ENCODE results near the gene APEH. TPM values are rescaled to one million over a fixed set of nuclear protein-coding genes. Genes with fewer than 3 reads are reported as not detected.

APEH gene
- total RNA-seq, 3 donors from 2014 or later (not counting 1 experiment from before 2014, with no cell fraction given), result 62.8 to 95.7 (median 77.5) TPM

DNA sequence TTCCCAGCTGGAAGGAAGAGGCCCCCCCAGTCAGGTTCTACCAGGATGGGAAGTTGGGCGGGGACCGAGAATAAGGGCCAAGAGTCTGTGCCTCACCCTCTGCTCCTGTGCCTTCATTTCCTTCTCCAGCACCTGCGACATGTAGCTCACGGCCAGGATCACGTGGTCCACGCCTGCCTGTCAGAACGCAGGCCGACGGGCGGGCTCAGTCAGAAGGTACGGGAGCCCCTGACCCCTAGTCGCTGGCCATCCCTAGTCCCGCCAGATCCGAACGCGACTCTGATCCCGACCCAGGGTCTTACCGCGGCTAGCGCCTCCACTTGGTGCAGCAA is 49.1 kb downstream of the APEH start:
- H3K27me3 Mint-ChIP-seq (ENCODE audit: low read depth in 2 of 2), result no peaks in the 10 kb centered on the region
- 0% methylated on average over 20 of the region's 20 CpGs for WGBS (ENCODE audit: insufficient coverage)
- H3K9me3 ChIP-seq (ENCODE audit: control insufficient read depth, insufficient read depth, low read length), result no peaks in the 10 kb centered on the region
- H3K27ac Mint-ChIP-seq, result peak overlapping the region; percentile 88 to 93
- DNase-seq, result peak in 1 of 2 donors; percentile 79
- no peaks in the 10 kb centered on the region for H3K9me3 Mint-ChIP-seq
- no peaks in the 10 kb centered on the region for H3K36me3 Mint-ChIP-seq
- H3K27me3 ChIP-seq (ENCODE audit: control insufficient read depth, insufficient read depth, low read length), result no peaks in the 10 kb centered on the region
- TF ChIP-seq, protein P1, sequence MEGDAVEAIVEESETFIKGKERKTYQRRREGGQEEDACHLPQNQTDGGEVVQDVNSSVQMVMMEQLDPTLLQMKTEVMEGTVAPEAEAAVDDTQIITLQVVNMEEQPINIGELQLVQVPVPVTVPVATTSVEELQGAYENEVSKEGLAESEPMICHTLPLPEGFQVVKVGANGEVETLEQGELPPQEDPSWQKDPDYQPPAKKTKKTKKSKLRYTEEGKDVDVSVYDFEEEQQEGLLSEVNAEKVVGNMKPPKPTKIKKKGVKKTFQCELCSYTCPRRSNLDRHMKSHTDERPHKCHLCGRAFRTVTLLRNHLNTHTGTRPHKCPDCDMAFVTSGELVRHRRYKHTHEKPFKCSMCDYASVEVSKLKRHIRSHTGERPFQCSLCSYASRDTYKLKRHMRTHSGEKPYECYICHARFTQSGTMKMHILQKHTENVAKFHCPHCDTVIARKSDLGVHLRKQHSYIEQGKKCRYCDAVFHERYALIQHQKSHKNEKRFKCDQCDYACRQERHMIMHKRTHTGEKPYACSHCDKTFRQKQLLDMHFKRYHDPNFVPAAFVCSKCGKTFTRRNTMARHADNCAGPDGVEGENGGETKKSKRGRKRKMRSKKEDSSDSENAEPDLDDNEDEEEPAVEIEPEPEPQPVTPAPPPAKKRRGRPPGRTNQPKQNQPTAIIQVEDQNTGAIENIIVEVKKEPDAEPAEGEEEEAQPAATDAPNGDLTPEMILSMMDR (IDR thresholded peaks at IDR 0.05), result no peak
- peak overlapping the region; percentile 92 for H3K4me3 Mint-ChIP-seq
- peak overlapping the region; percentile 99 for H3K4me3 ChIP-seq (ENCODE audit: low read length)
- peaks cover 27% of the 10 kb centered on the region for H3K36me3 ChIP-seq (ENCODE audit: control insufficient read depth, insufficient read depth, low read length)
- no peak for ATAC-seq
- H3K4me1 Mint-ChIP-seq, result peaks cover 34 to 46% of the 10 kb centered on the region in 2 donors
- intact Hi-C loops (cut with micrococcal nuclease), result no loop called here
- peak overlapping the region; percentile 97 for H3K27ac ChIP-seq (ENCODE audit: low read length)
- H3K4me1 ChIP-seq (ENCODE audit: control insufficient read depth, insufficient read depth, low read length), result peaks cover 49% of the 10 kb centered on the region

DNA sequence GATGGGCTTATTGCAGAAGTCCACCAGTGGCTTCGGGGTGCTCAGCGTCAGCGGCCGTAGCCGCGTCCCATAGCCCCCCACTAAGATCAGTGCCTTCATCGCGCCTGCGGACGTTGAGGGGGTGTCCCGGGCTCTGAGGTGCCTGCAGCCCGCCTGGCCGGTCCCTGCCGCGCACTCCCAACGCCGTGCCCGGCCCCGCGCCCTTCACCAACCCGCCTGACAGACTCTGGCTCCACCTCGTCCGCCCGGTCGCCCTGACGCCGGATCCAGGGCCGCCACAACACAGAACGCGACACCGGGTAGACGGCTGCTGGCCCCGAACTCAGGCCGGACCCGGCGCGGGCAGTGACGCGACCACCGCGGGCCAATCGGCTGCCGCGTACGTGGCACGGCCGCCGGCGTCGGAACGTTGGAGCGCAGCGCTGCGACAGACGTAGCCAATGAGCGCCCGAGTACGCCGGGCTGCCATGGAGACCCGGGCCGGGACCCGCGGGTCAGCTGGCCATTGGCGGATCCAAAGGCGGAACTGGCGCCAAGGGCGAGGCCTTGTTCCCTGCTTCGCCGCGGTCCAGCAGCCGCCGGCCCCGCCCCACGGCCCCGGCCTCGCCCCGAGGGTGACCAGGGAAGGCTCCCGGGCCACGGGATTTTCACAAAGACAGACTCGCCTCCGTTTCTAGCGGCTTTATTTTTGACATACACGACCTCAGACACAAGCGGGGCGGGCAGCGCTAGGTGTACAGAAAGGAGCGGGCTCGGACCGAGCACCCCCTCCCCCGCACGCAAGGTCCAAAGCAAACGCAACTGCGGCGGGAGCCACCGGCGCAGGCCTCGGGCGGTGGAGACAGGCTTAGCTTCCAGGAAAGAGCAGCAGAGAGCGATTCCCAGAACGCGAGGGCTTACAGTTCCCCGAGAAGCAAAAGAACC is 49.7 kb downstream of the APEH start, which contains the start of gene GMPPB:
GMPPB (minus strand) TSS at position 324 of the 924 bp plus-strand sequence; CDS start at position 99, 225 bp downstream.
- ATAC-seq, result peak; percentile 77 to 90 (median 81)
- no peaks in the 10 kb centered on the region for H3K27me3 ChIP-seq (ENCODE audit: control insufficient read depth, insufficient read depth, low read length)
- intact Hi-C loops (cut with micrococcal nuclease), result no loop called here
- no peaks in the 10 kb centered on the region for H3K9me3 ChIP-seq (ENCODE audit: control insufficient read depth, insufficient read depth, low read length)
- peaks cover 43% of the 10 kb centered on the region for H3K4me1 ChIP-seq (ENCODE audit: control insufficient read depth, insufficient read depth, low read length)
- DNase-seq, result peak; percentile 93 to 95
- TF ChIP-seq, protein P1 (IDR thresholded peaks at IDR 0.05), result no peak
- H3K4me3 Mint-ChIP-seq, result peak within 1 kb of the TSS; percentile 92
- H3K36me3 ChIP-seq (ENCODE audit: control insufficient read depth, insufficient read depth, low read length), result peaks cover 27% of the 10 kb centered on the region
- WGBS (ENCODE audit: insufficient coverage), result under 1% methylated on average over 102 of the region's 102 CpGs
- peaks cover 27 to 39% of the 10 kb centered on the region in 2 donors for H3K4me1 Mint-ChIP-seq
- H3K27me3 Mint-ChIP-seq (ENCODE audit: low read depth in 2 of 2), result no peaks in the 10 kb centered on the region
- H3K27ac ChIP-seq (ENCODE audit: low read length), result peak within 1 kb of the TSS; percentile 97
- peak within 1 kb of the TSS; percentile 99 for H3K4me3 ChIP-seq (ENCODE audit: low read length)
- peak within 1 kb of the TSS; percentile 88 to 93 for H3K27ac Mint-ChIP-seq
- no peaks in the 10 kb centered on the region for H3K36me3 Mint-ChIP-seq
- H3K9me3 Mint-ChIP-seq, result no peaks in the 10 kb centered on the region

DNA sequence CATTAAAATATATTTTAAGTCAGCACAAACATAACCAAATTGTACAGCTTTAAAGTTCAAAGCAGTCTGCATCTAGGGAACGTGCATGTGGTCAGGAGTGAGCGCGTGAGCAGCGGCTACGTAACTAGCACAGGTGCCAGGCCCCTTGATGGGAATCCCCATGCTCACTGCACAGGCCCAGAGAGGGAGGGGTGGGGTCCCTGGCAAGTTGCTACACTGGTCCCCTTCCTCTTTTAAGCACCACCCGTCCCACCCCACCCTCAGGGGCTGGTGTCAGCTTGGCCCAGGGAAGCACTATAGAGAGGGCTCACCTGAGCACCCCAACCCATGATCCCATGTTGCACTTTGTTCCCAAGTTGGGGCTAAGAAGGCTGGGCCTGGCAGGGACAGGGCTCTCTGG is 50.4 kb downstream of the APEH start:
- 25% methylated on average over 6 of the region's 6 CpGs for WGBS (ENCODE audit: insufficient coverage)
- H3K27me3 ChIP-seq (ENCODE audit: control insufficient read depth, insufficient read depth, low read length), result no peaks in the 10 kb centered on the region
- Mint-ChIP-seq H3K9me3 (no peaks in the 10 kb centered on the region), H3K36me3 (no peaks in the 10 kb centered on the region), H3K27me3 (ENCODE audit: low read depth in 2 of 2) (no peaks in the 10 kb centered on the region), H3K4me3 (peak overlapping the region; percentile 92), H3K4me1 (peaks cover 21 to 32% of the 10 kb centered on the region in 2 donors), H3K27ac (peak overlapping the region; percentile 88 to 93)
- peak overlapping the region; percentile 88 for H3K4me3 ChIP-seq (ENCODE audit: low read length)
- H3K27ac ChIP-seq (ENCODE audit: low read length), result peak overlapping the region; percentile 96
- no peak for ATAC-seq
- peak in 1 of 2 donors; percentile 78 for DNase-seq
- intact Hi-C loops (cut with micrococcal nuclease), result no loop called here
- H3K4me1 ChIP-seq (ENCODE audit: control insufficient read depth, insufficient read depth, low read length), result peaks cover 38% of the 10 kb centered on the region
- no peaks in the 10 kb centered on the region for H3K9me3 ChIP-seq (ENCODE audit: control insufficient read depth, insufficient read depth, low read length)
- H3K36me3 ChIP-seq (ENCODE audit: control insufficient read depth, insufficient read depth, low read length), result peaks cover 27% of the 10 kb centered on the region
- TF ChIP-seq, protein P1 (IDR thresholded peaks at IDR 0.05), result no peak

Measured in natural killer cell (primary cell).